ENCODE results near the gene FOSL2.

The FOSL2 gene

DNA sequence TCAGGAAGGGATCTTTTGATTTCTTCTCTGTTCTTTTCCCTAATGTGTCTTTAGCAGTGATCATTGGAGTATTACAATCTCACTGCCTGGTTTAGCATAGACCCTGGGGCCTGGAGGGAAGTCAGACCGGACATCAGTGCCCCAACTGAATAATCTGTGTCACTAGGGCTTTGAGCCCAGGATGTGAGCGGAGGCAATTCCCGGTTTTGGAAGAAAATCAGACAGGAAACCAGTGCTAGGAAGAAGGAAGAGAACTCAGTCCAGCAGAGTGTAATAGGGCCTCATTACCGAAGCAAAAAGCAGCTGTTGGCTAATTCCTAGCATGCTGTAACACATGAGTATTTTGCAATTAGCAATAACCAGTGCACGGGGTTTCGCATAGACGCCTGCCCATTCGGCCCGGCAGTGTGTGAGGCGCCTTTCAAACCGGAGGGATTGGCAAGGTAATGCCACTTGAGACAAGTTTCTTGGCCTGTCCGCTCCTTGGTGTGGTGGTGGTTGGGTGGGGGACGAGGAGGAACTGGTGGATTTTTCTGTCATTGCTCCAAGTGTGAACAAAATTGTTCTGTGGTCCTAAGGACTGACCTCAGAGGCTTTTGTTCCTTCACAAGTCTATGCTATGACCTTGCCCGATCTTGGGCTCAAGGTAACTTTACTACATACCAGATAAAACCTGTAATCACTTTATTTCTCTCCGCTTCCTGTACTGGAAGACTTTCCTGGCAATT is 2.8 kb downstream of the FOSL2 start:
- peak; percentile 40 for DNase-seq (ENCODE audit: low spot score)

DNA sequence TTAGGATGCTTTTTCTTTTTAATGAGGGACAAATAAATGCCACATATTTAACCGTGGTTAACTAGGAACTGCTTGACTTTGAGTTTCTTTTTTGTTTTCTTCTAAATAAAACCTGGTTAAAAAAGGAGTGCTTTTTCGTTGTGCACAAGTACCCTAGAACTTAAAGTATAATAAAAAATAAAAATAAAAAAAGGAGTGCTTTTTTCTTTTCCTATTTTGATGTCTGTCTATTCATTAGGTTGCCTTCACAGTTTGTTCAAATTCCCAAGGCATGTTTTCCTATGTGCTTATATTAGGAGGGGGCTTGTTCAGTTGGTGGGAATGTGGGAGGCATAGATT is 4.4 kb downstream of the FOSL2 start:
- no peak for DNase-seq (ENCODE audit: low spot score)

DNA sequence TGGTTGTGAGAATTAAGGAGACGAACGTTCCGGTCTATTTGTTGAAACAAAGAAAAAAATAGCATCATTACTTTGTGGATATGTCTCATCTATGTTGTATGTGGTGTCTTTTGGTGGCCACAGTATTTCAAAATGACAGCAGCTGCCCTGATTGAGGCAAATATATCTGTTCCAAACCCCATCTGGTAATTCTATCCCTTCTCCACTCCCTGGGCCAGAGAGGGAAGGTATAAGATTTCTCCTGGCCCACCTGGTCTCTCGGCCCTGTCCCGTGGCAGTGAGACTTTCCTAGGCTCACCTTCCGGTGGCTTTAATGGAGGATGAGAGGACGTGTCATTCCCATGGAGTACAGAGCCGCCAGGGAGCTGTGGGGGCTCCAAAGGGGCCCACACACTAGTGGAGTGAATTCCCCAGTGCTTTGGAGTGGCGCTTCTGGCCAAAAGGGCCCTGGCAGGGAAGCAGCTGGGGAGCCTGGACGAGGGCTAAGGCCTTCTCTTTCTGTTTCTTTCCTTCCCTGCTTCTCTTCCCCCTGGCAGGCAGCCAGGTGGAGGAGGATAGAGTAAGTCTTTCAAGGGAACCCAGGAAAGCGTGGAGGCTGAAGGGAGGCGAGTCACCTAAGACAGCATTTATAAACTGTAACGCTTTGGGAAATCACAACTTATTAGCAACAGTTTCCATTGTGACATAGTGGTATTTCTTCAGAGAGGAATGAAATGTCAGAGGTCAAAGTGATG is 5.6 kb downstream of the FOSL2 start:
- no peak for DNase-seq (ENCODE audit: low spot score)

DNA sequence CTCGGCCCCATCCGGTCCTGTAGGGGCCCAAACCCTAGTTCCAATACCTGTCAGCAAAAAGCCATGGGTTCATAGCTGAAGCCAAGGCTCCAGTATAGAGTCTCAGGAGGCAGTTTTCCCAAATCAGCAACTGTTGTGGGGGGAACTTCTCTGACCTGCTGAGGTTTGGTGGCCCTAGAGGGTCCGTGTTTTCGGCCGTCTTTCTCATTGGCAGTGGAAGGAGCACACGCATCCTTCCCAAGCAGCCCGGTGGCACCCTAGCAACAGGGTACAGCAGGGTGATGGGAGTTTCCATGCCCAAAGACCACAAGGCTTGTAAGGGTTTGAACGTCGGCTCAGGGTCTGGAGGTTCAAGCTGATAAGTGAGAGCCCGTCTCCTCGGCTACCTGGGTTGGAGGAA is 6.6 kb downstream of the FOSL2 start:
- DNase-seq (ENCODE audit: low spot score) = no peak

DNA sequence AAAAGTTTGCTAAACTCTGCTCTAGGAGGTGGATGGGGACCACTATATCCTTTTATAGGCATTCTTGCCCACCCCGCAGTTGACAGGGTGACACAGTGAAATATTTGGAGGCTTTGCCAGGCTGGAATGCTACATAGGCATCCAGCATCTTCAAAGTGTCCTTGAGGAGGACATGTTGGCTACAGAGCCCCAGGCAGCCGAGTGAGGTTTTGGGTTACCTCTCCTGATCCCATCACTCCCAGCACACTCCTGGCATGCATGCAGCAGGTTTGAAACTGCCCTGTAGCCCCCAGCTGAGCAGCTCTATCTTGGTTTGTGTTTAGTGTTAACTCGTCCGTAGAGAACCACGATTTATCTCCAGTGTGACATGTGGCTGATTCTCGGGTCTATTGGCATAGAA is 7.3 kb downstream of the FOSL2 start:
- DNase-seq (ENCODE audit: low spot score) = no peak

DNA sequence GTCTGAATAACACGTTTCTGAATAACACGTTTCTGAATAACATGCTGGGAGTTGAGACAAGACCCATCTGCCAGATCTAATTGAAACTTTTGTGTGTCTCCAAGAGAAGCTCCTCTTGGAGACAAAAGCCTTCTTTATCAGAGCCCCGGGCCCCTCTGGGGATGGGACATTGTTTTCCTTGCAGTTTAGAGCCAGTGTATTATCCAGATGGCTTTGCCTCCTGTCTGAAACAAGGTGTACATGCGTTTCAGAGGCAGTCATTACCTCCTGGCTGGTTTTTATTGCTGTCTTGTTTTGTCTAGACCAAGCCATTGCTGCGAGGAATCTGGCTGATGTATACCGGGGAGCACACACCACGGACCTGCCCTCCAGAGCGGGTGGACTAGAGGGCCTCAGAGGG is 7.8 kb downstream of the FOSL2 start:
- no peak for DNase-seq (ENCODE audit: low spot score)

DNA sequence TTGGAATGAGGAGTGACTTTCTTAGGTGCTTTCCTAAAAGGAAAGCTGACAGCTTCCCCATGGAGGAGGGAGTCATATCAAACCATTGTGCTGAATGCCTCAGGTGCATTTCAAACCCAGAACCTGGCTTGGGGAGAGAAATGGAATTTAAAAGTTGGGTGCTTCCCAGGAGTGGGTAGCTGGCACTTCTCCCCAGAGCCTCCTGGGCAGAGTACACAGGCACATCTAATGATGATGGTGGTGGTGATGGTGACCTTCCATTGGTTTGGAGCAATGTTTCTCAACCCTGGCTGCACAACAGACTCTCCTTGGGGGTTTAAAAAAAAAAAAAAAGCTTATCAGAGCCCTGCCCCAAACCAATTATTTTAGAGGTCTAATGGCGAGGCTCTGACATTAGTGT is 8.3 kb downstream of the FOSL2 start:
- no peak for DNase-seq (ENCODE audit: low spot score)

DNA sequence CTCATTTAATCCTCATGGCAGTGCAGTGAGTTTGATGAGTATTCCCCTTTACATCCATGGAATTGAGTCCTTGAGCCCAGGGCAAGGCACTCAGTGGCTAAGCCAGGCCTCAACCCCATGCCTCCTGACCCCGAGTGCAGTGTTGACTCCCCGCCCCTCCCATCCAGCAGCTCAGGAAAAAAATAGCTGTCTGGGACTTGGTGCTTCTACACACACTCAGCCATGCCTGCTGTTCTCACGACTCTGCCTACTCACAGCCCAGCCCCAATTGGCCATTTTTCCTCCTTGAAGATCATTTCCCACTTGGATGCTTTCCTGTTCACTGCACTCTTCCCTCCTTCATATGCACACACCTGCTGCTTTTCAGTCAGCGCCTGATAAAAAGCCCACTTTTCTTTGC is 8.8 kb downstream of the FOSL2 start:
- DNase-seq (ENCODE audit: low spot score) = no peak

DNA sequence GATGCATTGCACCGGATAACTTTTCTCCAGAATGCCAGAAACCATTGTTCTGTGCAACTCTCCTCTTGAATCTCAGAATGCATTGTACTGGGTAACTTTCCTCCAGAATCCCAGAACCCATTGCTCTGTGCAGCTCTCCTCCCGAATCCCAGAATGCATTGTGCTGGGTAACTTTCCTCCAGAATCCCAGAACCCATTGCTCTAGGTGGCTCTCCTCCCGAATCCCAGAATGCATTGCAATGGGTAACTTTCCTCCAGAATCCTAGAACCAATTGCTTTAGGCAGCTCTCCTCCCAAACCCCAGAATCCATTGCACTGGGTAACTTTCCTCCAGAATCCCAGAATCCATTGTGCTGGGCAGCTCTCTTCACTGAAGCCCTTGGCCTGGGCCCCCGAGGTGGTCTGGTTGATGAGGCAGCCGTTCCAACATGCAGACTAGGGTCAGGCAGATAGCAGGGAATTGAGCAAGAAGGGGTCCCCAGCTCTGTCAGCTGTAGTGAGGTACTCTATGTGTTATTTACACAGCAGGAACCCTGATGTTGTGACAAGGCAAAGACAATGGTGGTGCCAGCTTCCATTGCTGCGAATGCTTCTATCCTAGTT is 9.4 kb downstream of the FOSL2 start:
- DNase-seq (ENCODE audit: low spot score) = no peak

DNA sequence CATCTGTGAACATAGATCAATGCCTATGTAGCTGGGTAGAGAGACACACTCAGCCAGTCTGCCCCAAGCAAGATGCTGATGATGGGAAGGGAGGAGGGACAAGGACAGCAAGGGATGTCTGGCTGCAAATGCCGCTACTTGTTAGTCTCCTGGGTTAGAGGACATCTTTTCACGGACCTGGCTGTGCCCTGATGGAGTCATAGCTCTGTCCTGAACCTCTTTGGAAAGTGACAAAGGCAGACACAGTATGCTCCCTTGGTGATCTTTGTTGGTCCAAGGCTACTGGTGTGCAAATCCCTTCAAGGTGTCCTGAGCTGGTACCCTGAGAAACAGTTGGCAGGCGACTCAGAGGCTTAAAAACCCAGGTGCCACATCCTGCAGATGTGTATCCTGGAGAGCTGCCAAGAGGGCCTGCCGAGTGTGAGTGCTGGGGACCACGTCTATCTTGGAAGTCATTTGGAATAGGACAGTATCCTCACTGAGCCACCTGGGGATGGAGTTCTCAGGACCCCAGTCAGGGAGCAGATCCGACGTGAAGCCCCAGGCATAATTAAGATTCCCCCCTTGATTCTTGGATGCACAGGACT is 10.8 kb downstream of the FOSL2 start:
- no peak for DNase-seq (ENCODE audit: low spot score)

DNA sequence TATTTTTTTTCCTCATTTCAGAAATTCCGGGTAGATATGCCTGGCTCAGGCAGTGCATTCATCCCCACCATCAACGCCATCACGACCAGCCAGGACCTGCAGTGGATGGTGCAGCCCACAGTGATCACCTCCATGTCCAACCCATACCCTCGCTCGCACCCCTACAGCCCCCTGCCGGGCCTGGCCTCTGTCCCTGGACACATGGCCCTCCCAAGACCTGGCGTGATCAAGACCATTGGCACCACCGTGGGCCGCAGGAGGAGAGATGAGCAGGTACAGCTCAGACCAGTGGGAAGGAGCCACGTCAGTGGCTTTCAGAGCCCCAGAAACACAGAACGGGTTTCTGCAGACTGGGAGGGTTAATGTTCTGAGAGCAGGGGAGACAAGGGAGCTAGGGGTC is 11.4 kb downstream of the FOSL2 start:
- DNase-seq (ENCODE audit: low spot score) = no peak

DNA sequence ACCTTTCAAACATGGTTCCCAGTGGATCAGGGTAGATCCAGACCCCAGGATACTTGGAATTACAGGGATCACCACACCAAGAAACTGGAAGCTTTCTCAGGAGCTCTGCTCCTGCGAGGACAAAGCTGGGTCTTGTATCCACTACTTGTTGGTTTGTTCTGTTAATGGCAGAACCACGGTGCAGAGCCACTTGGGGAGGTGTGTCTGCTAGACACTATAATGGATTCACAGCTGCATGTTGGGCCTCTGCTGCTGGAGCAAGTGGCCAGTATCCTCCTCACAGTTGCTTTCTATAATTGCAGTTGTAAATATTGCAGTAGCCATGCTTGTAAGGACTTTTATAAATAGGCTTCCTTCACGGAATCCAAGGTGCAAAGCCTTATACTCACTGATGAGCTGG is 12.9 kb downstream of the FOSL2 start:
- DNase-seq (ENCODE audit: low spot score) = no peak

DNA sequence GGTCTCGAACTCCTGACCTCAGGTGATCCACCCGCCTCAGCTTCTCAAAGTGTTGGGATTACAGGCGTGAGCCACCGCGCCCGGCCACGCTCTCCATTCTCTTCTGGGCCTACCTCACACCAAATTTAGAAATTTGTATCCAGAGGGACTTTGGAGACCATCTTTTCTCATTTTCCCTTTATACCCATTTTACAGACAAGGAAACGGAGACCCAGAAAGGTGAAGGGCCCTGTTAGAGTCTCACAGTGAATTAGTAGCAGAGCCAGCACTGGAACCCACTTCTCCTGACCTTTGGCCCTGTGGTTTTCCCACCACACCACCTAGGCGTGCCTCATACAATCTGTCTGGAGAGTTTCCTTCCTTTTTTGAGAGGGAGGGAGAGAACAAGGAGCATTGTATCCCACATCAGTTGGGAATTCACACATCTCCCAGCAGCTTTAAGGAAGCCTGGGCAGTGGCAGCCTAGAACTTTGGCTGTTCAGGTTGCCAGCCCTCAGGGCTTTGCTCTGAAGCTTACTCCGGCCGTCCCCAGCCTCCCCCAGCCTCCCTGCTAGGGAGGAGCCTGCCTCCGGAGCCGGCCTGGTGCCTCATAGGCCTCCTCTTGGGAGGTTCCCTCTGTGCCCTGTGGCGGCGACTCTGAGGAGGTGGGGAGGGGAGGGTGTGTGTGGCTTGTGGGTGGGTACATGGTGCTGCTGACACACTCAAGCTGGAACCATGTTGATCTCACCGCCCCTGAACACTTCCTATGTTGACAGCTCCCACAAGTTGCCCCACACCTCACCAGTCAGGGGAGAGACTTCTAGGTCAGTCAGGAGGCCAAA is 13.8 kb downstream of the FOSL2 start:
- no peak for DNase-seq (ENCODE audit: low spot score)

DNA sequence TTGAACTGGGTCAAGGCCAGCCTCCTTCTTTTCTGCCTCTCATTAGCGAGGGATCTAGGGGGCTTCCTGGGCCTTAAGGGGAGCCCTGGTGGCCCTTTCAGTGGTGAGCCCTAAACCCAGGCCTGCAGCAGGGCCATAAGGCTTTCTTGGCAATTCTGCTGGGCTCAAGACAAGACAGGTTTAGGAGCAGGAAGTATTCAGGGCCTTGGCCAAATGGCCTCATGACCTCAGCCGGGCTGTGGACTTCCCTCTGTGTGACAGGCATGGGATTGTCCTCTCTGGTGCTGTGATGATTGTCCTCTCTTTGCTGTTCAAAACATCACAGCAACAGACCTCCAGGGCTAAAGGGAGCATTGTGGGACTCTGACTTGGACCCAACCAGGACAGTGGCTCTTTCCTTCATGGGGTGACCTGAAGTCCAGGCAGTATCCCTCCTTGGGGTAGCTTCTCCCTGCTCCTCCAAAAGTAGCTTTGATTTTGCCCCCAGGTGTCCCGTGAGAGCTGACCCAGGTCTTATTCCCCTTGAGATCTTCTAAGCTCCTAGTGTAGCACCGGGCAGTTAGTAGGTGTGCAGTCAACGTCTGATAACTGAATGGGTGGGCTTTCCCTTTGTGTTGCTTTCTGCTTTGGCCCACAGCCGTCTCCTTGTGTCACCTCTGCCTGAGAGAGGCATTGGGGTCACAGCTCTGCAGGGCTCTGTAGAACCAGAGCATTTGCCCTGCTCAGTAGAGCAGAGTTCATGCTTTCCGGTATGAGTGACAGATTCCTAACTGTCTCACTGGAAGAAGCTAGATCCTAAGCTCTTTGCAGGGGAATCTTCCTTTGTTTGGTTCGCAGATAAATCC is 14.7 kb downstream of the FOSL2 start:
- no peak for DNase-seq (ENCODE audit: low spot score)

DNA sequence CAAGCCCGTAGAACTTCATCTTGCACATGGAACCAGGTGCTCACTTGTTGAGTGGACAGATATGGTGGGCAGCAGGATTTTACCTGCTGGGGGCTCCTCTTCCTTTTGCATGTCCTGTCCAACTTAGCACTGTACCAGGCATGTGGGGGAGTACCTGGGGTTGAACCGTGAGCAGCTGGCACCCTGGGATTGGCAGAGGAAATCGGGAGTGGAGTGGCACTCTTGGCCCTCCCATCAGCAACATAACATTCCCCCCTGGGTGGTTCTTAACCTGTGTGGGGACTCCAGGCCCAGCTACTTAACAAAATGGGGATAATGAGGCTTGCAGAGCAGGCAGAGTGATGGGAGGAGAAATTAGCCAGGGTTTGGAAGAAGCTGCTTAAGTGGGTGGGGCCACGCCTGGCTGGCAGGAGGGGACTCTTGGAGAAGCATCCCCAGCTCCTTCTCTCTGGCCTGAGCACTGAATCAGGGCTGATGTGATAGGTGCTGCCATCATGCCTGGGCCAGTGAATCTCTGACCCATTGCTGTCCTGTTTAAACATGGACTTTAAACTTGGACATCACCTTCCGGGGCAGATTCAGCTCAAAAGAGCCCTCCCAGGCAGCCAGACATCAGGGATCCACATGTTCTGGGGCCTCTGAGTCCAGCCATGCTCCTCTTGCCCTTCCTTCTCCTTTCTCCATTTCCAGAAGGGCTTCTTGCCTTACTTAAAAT is 15.5 kb downstream of the FOSL2 start:
- DNase-seq (ENCODE audit: low spot score) = no peak

DNA sequence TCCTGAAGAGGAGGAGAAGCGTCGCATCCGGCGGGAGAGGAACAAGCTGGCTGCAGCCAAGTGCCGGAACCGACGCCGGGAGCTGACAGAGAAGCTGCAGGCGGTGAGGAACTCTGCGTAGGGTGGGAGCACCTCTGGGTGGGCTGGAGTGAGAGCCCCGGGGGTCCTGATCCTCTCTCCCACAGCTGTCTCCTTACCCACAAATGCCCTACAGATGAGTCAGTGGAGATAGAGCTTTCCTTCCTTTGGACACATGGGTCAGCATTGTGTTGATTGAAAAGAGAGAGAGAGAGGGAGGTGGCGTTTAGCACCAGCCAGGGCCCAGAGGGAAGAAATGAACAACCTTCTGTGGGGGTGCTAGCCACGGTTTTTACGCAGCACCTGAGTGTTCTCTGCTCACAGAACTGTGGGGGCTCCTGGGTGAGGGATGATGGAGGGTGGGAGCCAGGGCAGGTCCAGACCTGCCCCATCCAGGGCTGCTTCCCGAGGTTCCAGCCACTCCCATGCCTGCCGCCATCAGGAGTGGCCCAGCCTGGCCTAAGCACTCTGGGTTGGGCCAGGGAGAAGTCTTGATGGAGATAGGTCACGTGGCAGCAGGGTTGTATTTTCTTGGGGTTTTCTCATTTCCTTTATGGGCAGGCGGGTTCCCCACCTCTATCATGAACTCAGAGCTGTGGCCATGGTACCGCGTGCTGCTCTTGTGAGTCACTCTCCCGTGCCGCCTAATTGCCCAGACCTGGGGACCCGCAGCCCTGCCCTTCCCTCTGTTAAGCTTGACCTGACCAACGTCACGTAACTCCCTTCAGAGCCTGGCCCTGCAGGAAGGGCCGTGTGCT is 16.3 kb downstream of the FOSL2 start:
- no peak for DNase-seq (ENCODE audit: low spot score)

DNA sequence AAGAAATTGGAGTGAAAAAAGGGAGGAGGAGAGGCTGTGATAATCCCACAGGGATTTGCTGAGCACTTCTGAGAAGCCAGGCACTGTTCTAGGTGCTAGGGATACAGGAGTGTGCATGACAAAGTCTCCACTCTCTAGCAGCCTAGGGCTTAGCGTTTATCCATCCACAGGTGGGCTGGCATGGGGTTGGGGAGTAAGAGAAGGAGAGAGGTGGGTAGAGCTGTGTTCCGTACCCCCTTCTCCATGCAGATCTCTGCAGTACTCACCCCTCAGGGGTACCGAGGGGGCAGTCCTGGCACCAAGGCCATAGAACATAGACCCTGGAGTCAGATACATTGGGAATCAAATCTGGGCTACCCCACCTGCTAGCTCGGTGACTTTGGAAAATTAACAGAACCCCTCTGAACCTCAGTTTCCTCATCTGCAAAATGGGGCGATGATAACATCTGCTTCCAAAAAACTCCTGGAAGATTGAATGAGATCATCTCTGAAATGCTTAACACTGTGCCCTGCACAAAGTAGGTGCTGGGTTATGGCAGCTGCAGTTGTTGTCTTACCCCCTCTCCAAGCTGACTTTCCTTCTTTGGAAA is 18.6 kb downstream of the FOSL2 start:
- DNase-seq (ENCODE audit: low spot score) = no peak

DNA sequence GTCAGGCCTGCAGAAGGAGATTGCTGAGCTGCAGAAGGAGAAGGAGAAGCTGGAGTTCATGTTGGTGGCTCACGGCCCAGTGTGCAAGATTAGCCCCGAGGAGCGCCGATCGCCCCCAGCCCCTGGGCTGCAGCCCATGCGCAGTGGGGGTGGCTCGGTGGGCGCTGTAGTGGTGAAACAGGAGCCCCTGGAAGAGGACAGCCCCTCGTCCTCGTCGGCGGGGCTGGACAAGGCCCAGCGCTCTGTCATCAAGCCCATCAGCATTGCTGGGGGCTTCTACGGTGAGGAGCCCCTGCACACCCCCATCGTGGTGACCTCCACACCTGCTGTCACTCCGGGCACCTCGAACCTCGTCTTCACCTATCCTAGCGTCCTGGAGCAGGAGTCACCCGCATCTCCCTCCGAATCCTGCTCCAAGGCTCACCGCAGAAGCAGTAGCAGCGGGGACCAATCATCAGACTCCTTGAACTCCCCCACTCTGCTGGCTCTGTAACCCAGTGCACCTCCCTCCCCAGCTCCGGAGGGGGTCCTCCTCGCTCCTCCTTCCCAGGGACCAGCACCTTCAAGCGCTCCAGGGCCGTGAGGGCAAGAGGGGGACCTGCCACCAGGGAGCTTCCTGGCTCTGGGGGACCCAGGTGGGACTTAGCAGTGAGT is 19.4 kb downstream of the FOSL2 start:
- DNase-seq (ENCODE audit: low spot score) = no peak

DNA sequence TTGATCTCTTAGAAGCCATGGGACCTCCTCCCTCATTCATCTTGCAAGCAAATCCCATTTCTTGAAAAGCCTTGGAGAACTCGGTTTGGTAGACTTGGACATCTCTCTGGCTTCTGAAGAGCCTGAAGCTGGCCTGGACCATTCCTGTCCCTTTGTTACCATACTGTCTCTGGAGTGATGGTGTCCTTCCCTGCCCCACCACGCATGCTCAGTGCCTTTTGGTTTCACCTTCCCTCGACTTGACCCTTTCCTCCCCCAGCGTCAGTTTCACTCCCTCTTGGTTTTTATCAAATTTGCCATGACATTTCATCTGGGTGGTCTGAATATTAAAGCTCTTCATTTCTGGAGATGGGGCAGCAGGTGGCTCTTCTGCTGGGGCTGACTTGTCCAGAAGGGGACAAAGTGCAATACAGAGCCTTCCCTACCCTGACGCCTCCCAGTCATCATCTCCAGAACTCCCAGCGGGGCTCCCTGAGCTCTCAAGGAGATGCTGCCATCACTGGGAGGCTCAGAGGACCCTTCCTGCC is 20.0 kb downstream of the FOSL2 start:
- no peak for DNase-seq (ENCODE audit: low spot score)
